SK-N-MC (cell line): ENCODE measurements around the gene HP.

Experiments used
- EZH2 ChIP-seq: fragments of 200-600 bp; sonication (generic); IDR thresholded peaks from one replicate; pipeline ENCODE4 v1.6.1; 2017; ENCODE audit warnings: antibody characterized with exemption
- FOXP2 ChIP-seq: optimal IDR thresholded peaks from 2 replicates; pipeline ENCODE3; 2011; ENCODE audit warnings: mild to moderate bottlenecking, moderate library complexity; ENCODE audit not compliant: insufficient read depth; ENCODE audit errors: extremely low read length, control extremely low read depth
- POLR2AphosphoS5 ChIP-seq: IDR thresholded peaks from 2 replicates; pipeline ENCODE4 v1.6.1; 2012; ENCODE audit warnings: mild to moderate bottlenecking, low read depth, low read length, borderline replicate concordance

GRCh38 chr16:72107371-72107770 lies 53.1 kb downstream of the HP start:
- TF ChIP-seq EZH2 (no peak), POLR2AphosphoS5 (no peak), FOXP2 (no peak)
